HG03432 (cell line): Measurements from ENCODE around the gene DGKQ.

Source experiments
- ATAC-seq: cut with Tn5 transposase; IDR thresholded peaks from one replicate; pipeline ENCODE4 v1.9.1; 2021; ENCODE audit warnings: mild to moderate bottlenecking, moderate library complexity; ENCODE audit not compliant: unreplicated experiment

Gene DGKQ

DNA sequence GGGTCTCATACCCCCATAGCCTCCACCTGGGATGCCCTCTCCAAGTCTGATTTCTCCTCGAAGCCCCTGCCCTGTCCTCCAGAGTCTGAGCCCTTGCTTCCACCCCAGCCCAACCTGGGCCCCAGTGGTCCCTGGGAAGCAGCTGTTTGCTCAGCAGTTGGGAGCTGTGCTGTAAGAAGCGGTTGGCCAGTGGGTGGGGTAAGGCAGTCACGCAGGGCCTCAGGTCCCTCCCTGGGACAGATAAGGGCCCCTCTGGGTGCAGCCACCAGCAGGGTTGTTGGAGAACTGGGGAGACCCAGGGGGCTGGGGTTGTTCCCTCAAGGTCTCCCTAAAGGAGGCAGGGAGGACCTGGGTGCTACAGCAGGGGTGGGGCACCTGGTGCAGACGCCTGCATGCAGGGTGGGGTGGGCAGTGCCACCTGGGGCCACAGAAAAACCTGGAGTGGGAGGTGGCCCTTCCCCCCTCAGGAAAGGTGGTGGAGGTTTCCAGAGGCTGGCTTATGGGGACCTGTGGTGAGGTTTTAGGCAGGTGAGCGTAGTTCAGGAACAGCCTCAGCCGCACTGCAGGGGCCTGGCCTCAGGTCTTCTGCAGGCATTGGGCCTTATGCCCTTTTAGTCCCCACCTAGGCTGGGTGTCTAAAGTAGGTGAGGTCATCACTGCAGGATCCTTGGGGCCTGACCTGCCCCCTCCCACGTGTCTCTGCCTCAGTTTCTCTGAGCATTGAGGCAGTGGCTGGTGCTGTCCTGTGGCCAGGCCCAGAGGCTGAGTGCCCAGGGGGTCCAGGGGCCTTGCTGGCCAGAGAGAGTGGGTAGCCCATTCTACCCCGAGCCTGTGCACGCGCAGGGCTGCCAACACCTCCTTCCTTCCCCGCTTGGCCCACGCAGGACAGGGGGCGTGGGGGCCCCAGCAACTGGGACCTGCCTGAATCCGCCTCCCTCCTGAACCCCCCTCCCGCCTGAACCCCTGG, 22.9 kb upstream of the DGKQ start:
- no peak for ATAC-seq

DNA sequence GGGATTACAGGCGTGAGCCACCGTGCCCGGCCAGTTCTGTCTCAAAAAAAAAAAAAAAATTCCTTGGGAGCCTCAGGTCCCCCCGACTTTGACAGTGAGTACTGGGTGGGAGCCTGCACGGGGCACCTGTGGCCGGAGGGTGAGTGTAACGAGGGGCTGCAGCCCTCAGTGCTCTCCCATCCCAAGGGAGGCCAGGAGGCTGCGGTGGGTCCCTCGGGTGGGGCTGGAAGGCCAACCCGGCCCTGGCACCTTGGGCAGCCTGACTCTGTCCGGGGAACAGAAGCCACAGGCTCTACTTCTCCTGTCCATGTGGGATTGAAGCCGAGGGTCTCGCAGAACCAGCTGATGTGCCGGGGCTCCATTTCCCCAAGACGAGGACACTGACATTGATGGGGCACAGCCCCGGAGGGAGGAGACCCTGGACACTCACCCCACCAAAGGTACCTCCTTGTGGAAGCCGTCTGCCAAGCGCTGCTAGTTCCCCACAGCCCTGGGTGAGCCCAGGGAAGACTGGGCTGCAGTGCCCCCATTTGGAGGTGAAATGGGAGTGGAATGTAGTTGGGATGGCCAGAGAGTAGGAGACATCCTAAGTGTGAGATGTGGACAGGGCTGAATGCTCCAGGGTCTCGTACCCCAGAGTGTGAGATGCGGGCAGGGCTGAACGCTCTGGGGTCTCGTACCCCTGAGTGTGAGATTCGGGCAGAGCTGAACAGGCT, 22.1 kb upstream of the DGKQ start:
- no peak for ATAC-seq

DNA sequence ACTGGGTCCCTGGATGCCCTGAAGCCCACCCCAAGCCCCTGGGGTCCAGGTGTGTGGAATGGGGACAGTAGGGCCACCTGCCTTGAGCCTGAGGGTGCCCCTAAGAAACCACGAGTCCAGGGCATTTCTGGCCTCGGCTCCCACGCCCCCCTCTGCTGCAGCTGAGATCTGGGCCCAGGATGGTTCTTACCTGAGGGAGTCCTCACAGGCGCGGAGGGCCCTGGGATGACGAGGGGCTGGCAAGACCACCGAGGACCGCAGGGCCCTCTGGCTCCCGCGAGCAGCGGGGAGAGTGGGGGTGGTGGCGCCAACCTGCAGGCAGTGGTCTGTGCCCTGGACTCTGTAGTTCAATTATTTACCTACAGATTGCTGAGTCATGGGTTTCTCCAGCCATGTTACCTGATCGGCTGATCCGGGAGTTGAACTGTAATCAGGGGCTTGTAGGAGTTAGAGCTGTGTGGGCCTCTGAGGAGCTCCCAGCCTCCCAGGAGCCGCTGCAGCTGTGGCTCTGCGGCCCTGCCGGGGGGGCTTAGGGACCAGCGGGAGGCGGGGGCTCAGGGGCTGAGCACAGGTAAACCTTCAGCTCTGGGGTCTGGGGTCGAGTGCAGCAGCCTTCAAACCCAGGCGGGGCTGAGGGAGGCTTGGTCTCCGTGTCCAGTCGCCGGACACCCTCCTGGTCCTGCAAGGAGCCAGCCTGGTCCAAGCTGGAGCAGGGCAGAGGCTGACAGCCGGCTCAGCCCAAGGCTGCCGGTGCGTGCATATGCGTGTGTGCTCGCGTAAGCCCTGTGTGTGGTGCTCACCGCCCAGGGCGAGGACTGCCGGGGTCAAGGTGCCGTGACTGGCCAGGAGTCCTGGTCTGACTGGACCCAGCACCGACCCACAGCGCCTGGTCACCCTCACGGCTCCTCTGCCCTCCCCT, 20.0 kb upstream of the DGKQ start, which contains the start of gene SLC26A1:
Gene SLC26A1, minus strand, starts transcription at position 294 of the 919 bp plus-strand sequence. CDS start 1,701 bp downstream, outside the sequence.
- no peak for ATAC-seq

DNA sequence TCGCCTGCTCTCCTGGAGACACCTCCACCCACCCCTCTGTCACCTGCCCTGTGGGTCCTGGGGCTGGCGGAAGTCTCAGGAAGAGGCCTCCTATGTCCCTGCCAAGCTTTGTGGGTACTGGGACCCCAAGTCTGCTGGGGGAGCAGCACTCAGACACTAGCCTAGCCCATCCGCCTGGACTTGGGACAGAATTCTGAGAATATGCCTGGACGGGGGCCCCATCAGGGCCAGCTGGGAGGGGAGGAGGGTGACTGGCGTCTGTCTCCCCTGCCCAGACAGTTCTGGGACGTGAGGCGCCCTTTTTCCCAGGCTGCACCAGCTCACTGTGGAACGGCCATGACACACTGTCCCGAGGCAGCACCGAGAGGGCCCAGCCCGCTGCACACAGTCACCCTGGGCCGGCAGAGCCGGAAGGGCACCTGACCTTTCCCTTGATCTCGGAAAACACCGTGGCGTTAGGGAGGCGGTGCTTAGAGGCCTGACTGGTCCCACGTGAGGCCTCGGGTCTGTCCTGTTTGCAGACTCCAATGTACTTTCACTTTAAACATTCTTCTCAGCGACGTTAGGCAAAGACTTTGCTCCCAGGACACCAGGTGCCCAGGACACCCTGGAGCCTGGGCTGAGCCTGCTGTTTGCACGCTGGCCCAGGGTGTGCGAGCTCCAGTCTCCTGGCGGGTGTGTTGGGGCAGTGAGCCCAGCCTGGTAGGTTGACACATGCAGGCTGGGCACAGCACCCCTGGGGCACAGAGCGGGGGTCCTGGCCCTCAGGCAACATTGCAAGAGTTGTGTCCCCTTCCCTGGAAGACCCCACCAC, 19.1 kb upstream of the DGKQ start:
- ATAC-seq: no peak

- no peak for ATAC-seq
Observed at GRCh38 chr4:991451-992296, 18.3 kb upstream of the DGKQ start.

DNA sequence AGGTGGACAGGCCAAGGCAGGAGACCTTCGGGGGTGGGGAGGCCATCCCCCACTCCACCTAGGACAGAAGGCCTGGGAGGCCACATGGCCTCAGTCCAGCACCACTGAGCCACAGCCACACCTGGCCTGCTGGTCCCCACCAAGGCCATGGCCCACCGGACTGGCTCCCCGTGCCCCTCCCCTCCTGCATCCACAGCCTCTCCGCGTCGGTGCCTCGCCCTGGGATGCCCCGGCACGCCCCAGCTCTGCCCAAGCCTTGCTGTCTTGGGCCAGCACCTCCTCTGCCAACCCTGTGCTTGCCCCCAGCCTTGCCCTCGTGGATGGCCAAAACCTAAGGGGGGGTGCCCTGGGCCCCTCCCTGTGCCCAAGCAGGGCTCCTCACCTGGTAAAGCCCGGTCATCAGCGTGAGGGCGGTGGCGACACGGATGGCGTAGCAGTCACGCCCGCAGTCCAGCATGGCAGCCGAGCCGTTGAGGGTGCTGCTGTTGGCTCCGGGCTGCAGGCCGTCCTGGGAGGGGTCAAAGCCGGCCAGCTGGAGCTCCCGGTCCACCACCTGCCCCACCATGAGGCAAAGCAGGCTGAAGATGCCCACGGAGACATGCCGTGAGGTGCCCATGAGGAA, 17.5 kb upstream of the DGKQ start:
- no peak for ATAC-seq

DNA sequence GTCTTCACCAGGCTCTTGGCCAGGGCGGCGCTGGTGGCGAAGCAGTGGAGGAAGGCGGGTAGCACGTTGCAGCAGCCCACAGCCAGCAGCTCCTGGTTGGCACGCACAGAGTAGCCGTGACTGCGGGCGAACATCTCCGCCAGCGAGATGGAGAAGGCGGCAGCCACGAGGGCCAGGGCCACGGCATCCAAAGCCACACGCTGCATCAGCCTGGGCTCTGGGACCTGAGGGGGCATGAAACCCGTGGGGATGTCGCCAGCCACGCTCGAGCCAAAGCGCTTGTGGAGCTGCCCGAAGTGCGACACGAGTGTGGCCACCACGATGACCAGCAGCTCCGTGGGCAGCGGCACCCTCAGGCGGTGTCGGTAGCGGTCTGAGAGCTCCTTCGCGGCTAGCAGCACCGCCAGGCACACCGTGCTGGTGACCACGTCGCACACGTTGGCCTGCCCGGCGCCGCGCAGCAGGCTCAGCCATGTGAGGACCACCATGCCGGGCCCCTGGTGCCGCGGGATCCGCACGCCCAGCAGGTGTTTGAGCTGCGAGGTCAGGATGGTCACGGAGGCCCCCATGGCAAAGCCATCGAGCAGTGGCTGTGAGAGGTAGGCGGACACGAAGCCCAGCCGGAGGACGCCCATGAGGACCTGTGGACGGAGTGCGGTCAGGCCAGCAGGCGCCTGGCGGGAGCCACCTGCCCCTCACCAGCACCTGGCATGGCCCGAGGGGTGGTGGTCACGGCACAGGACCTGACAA, 16.5 kb upstream of the DGKQ start:
- ATAC-seq: no peak

GRCh38 chr4:988726-989721, 15.7 kb upstream of the DGKQ start:
- ATAC-seq: no peak

GRCh38 chr4:987624-988513, 14.5 kb upstream of the DGKQ start:
- ATAC-seq: no peak

- ATAC-seq: peak; percentile 78
Observed at GRCh38 chr4:986879-987623, 13.7 kb upstream of the DGKQ start, which contains the start of gene IDUA. Gene IDUA (plus strand): TSS chr4:987044. CDS start chr4:987085, 41 bp downstream.

- ATAC-seq: peak; percentile 14
Observed at GRCh38 chr4:986428-986878, 13.1 kb upstream of the DGKQ start.

DNA sequence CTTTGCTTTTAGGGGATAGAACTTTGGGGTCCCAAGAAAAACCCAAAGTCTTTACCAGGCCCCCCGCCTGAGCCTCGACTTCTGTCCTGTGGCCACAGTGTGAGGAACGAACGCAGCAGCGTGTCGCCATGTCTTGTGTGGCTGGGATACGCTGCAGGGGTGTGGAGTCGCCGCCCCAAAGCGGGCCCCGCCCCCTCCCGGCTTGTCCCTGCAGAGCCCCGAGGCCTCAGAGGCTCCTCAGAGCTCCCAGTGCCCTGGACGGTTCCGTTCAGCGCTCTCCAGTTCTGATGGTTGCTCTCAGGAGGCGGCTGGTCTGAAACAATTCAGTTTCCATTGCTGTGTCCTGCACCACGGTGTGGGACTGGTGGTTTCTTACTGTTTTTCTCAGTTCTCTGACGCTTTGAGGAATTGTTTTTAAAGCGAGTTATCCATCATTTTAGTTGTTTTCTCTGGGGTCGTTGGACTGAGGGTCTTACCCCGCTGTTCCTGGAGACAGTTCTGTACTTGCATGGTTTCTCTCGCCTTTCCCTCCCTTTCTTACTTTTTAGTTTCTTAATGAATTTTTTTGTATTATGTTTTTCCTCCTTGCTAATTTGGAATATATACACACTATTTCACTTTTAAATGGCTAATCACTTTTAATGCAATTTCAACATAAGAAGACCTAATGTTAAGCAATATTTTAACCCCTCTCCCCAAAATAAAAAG, 11.9 kb upstream of the DGKQ start:
- ATAC-seq: no peak

- ATAC-seq: no peak
Observed at GRCh38 chr4:984336-985054, 11.1 kb upstream of the DGKQ start.

GRCh38 chr4:982814-983213, 9.4 kb upstream of the DGKQ start:
- no peak for ATAC-seq
